RWPE2 (cell line): ENCODE data around the gene PDE8A.
A peak's percentile ranks its signal among the peaks of the same experiment; 100 is the strongest.

Source experiments
- ATAC-seq: fragments of 200-7000 bp; cut with Tn5 transposase; 3 replicates; pipeline ENCODE4 v1.9.1; 2021; ENCODE audit warnings: low read depth
- DNase-seq: peaks from one replicate; pipeline ENCODE4 v3.0.0-alpha.2; 2020; ENCODE audit warnings: low spot score
- H3K27ac ChIP-seq: fragments of 450-650 bp; 2 replicates; pipeline ENCODE4 v1.5.1; 2017; ENCODE audit warnings: mild to moderate bottlenecking; ENCODE audit not compliant: poor library complexity, severe bottlenecking
- H3K27me3 ChIP-seq: fragments of 250-450 bp; sonication (Bioruptor Pico); 2 replicates; pipeline ENCODE4 v1.5.1; 2021; ENCODE audit warnings: mild to moderate bottlenecking, moderate library complexity; ENCODE audit not compliant: insufficient read depth, poor library complexity, severe bottlenecking
- H3K36me3 ChIP-seq: fragments of 250-450 bp; sonication (Bioruptor Pico); 2 replicates; pipeline ENCODE4 v1.5.1; 2020; ENCODE audit warnings: low read depth, mild to moderate bottlenecking, moderate library complexity
- H3K4me1 ChIP-seq: fragments of 250-450 bp; sonication (Bioruptor Pico); 2 replicates; pipeline ENCODE4 v1.5.1; 2021; ENCODE audit warnings: mild to moderate bottlenecking, moderate library complexity; ENCODE audit not compliant: insufficient read depth, poor library complexity, severe bottlenecking
- H3K4me3 ChIP-seq: fragments of 250-450 bp; sonication (Bioruptor Pico); 2 replicates; pipeline ENCODE4 v1.5.1; 2021; ENCODE audit warnings: mild to moderate bottlenecking, moderate library complexity; ENCODE audit not compliant: severe bottlenecking
- H3K9me3 ChIP-seq: fragments of 250-450 bp; sonication (Bioruptor Pico); 2 replicates; pipeline ENCODE4 v1.5.1; 2021; ENCODE audit warnings: mild to moderate bottlenecking, moderate library complexity; ENCODE audit not compliant: severe bottlenecking
- CTCF ChIP-seq: fragments of 450-650 bp; IDR thresholded peaks from one replicate; pipeline ENCODE4 v1.5.1; 2017; ENCODE audit warnings: mild to moderate bottlenecking, moderate library complexity; ENCODE audit not compliant: poor library complexity, severe bottlenecking

The PDE8A gene

GRCh38 chr15:84960391-84961113, 21.1 kb upstream of the PDE8A start:
- peaks cover 6% of the 10 kb centered on the region for H3K4me1 ChIP-seq
- H3K9me3 ChIP-seq: no peaks in the 10 kb centered on the region
- DNase-seq (no peak), ATAC-seq (peak; percentile 15)
- no peak for TF ChIP-seq CTCF
- no peaks in the 10 kb centered on the region for H3K27me3 ChIP-seq
- no peak overlapping the region for H3K27ac ChIP-seq
- H3K36me3 ChIP-seq: no peaks in the 10 kb centered on the region
- H3K4me3 ChIP-seq: no peak overlapping the region

GRCh38 chr15:84961114-84961452, 20.6 kb upstream of the PDE8A start:
- H3K4me1 ChIP-seq: peaks cover 6% of the 10 kb centered on the region

GRCh38 chr15:84961707-84962106, 19.9 kb upstream of the PDE8A start:
- no peak overlapping the region for H3K27ac ChIP-seq

More at GRCh38 chr15:84961114-84961452, 20.6 kb upstream of the PDE8A start:
- Histone ChIP-seq H3K27ac (no peak overlapping the region), H3K4me3 (no peak overlapping the region), H3K36me3 (no peaks in the 10 kb centered on the region), H3K27me3 (no peaks in the 10 kb centered on the region), H3K9me3 (no peaks in the 10 kb centered on the region)
- DNase-seq: no peak
- peak; percentile 89 for ATAC-seq
- no peak for TF ChIP-seq CTCF

GRCh38 chr15:84962955-84963354, 18.7 kb upstream of the PDE8A start:
- Histone ChIP-seq H3K36me3 (no peaks in the 10 kb centered on the region), H3K4me1 (peaks cover 6% of the 10 kb centered on the region), H3K9me3 (no peaks in the 10 kb centered on the region), H3K27ac (no peak overlapping the region), H3K27me3 (no peaks in the 10 kb centered on the region), H3K4me3 (no peak overlapping the region)
- no peak for ATAC-seq
- DNase-seq: no peak
- TF ChIP-seq CTCF: no peak

More at GRCh38 chr15:84961707-84962106, 19.9 kb upstream of the PDE8A start:
- Histone ChIP-seq H3K9me3 (no peaks in the 10 kb centered on the region), H3K36me3 (no peaks in the 10 kb centered on the region), H3K4me1 (peaks cover 6% of the 10 kb centered on the region), H3K4me3 (no peak overlapping the region), H3K27me3 (no peaks in the 10 kb centered on the region)
- no peak for TF ChIP-seq CTCF
- no peak for DNase-seq
- 0 out of 3 replicates have a peak, but pooled peaks have one; percentile 19 for ATAC-seq

- TF ChIP-seq CTCF: no peak
- Histone ChIP-seq H3K36me3 (no peaks in the 10 kb centered on the region), H3K27ac (no peak overlapping the region), H3K9me3 (no peaks in the 10 kb centered on the region), H3K4me1 (no peaks in the 10 kb centered on the region), H3K4me3 (no peak overlapping the region), H3K27me3 (no peaks in the 10 kb centered on the region)
- ATAC-seq (no peak), DNase-seq (no peak)
These were observed 14.3 kb upstream of the PDE8A start for GRCh38 chr15:84967380-84967779.
